Islet of Langerhans (tissue), 1 donor: ENCODE results near the gene IBA57.
"Not testable (repeated sequence)": the region's sequence is repeated elsewhere in the genome, so short reads cannot be mapped to it uniquely, and the experiment has no call there.

ENCODE experiments used
- FAIRE-seq: peaks from one replicate; lab custom pipeline; 2011; peaks lifted over from hg19 to GRCh38; lab: Jason Lieb, UNC

IBA57 gene

GRCh38 chr1:228172591-228173527 is 7.3 kb downstream of the IBA57 start:
- FAIRE-seq, result no peak

GRCh38 chr1:228173528-228174481 is 8.2 kb downstream of the IBA57 start:
- not testable (repeated sequence) for FAIRE-seq

- FAIRE-seq, result no peak
Observed at GRCh38 chr1:228174482-228175315, 9.1 kb downstream of the IBA57 start.

- FAIRE-seq, result no peak
Observed at GRCh38 chr1:228175316-228176023, 9.9 kb downstream of the IBA57 start.

GRCh38 chr1:228176024-228176395 is 10.4 kb downstream of the IBA57 start:
- no peak for FAIRE-seq

- FAIRE-seq, result no peak
Observed at GRCh38 chr1:228176461-228177182, 11.0 kb downstream of the IBA57 start.

- no peak for FAIRE-seq
Observed at GRCh38 chr1:228177183-228177475, 11.5 kb downstream of the IBA57 start.

GRCh38 chr1:228177721-228178710 is 12.4 kb downstream of the IBA57 start:
- no peak for FAIRE-seq

GRCh38 chr1:228178737-228179684 is 13.4 kb downstream of the IBA57 start:
- FAIRE-seq, result no peak

- no peak for FAIRE-seq
Observed at GRCh38 chr1:228180271-228180958, 14.8 kb downstream of the IBA57 start.

- FAIRE-seq, result no peak
Observed at GRCh38 chr1:228180959-228181644, 15.5 kb downstream of the IBA57 start.

- FAIRE-seq, result no peak
Observed at GRCh38 chr1:228181645-228182034, 16.0 kb downstream of the IBA57 start.

GRCh38 chr1:228182296-228183030 is 16.9 kb downstream of the IBA57 start:
- FAIRE-seq, result no peak

- no peak for FAIRE-seq
Observed at GRCh38 chr1:228184152-228184551, 18.5 kb downstream of the IBA57 start.

GRCh38 chr1:228185641-228185965 is 20.0 kb downstream of the IBA57 start:
- no peak for FAIRE-seq

- FAIRE-seq, result not testable (repeated sequence)
Observed at GRCh38 chr1:228188249-228188648, 22.6 kb downstream of the IBA57 start.

GRCh38 chr1:228190182-228190581 is 24.6 kb downstream of the IBA57 start:
- no peak for FAIRE-seq
